Fibroblast of villous mesenchyme (primary cell): ENCODE measurements around the gene RCAN2. TPM values are rescaled to one million over a fixed set of nuclear protein-coding genes. Genes with fewer than 3 reads are reported as not detected.

Experiments
- DNase-seq: peaks from one replicate; pipeline ENCODE4 v3.0.0-alpha.2; 2010; ENCODE audit warnings: low read depth
- H3K4me3 ChIP-seq: 2 replicates; pipeline ENCODE4 v1.5.1; 2011; ENCODE audit warnings: low read depth, mild to moderate bottlenecking, low read length
- CTCF ChIP-seq: IDR thresholded peaks from 2 replicates; pipeline ENCODE4 v1.5.1; 2012; ENCODE audit warnings: low read depth, mild to moderate bottlenecking, low read length; ENCODE audit not compliant: insufficient read depth
- total RNA-seq: library from RNA; depleted of rRNA; stranded (reverse); fragments of >200 nt; gene quantifications from 2 replicates; pipeline ENCODE4 v1.2.3, GENCODE V29; 2012

Gene RCAN2
- total RNA-seq, 1 donor, result 1.7 TPM

GRCh38 chr6:46287681-46288080, 203.6 kb downstream of the RCAN2 start:
- no peak for TF ChIP-seq CTCF
- no peak overlapping the region for H3K4me3 ChIP-seq
- no peak for DNase-seq

- TF ChIP-seq CTCF, result no peak
- no peak for DNase-seq
- H3K4me3 ChIP-seq, result no peak overlapping the region
Measured at GRCh38 chr6:46287043-46287442, 204.2 kb downstream of the RCAN2 start.

- no peak overlapping the region for H3K4me3 ChIP-seq
- no peak for DNase-seq
- no peak for TF ChIP-seq CTCF
Measured at GRCh38 chr6:46284475-46284874, 206.8 kb downstream of the RCAN2 start.

- H3K4me3 ChIP-seq, result no peak overlapping the region
- peak; percentile 28 for DNase-seq
- TF ChIP-seq CTCF, result no peak
Measured at GRCh38 chr6:46281110-46281509, 210.1 kb downstream of the RCAN2 start.

- DNase-seq, result no peak
- no peak for TF ChIP-seq CTCF
- H3K4me3 ChIP-seq, result no peak overlapping the region
Measured at GRCh38 chr6:46279874-46280273, 211.4 kb downstream of the RCAN2 start.

- no peak for TF ChIP-seq CTCF
- H3K4me3 ChIP-seq, result no peak overlapping the region
- DNase-seq, result no peak
Measured at GRCh38 chr6:46276576-46277142, 214.6 kb downstream of the RCAN2 start.

GRCh38 chr6:46274502-46274901, 216.7 kb downstream of the RCAN2 start:
- DNase-seq, result no peak
- TF ChIP-seq CTCF, result no peak
- H3K4me3 ChIP-seq, result no peak overlapping the region
